NOMO-1 treated with DMSO at 0.1 percent for 48 hours (cell line): Measurements from ENCODE around the gene EVI5L.
"Not testable (repeated sequence)": the region's sequence is repeated elsewhere in the genome, so short reads cannot be mapped to it uniquely, and the experiment has no call there.

ENCODE experiments used
- DNase-seq: peaks from one replicate; lab custom pipeline; 2025; ENCODE audit not compliant: unreplicated experiment; lab: John Stamatoyannopoulos, UW

The EVI5L gene

GRCh38 chr19:7829561-7830271 is at the start of gene EVI5L:
TSS of gene EVI5L (plus strand) at chr19:7830218. CDS start at chr19:7846543, 16,325 bp downstream.
- DNase-seq, result peak; percentile 100

- no peak for DNase-seq
Observed at GRCh38 chr19:7781157-7781556, 48.9 kb upstream of the EVI5L start.

GRCh38 chr19:7783991-7784423 is 46.0 kb upstream of the EVI5L start:
- peak; percentile 82 for DNase-seq

- DNase-seq, result no peak
Observed at GRCh38 chr19:7784856-7785255, 45.2 kb upstream of the EVI5L start.

- no peak for DNase-seq
Observed at GRCh38 chr19:7787141-7787540, 42.9 kb upstream of the EVI5L start.

GRCh38 chr19:7787602-7788177 is 42.3 kb upstream of the EVI5L start:
- DNase-seq, result no peak

- DNase-seq, result no peak
Observed at GRCh38 chr19:7788178-7788932, 41.7 kb upstream of the EVI5L start.

GRCh38 chr19:7788933-7789323 is 41.1 kb upstream of the EVI5L start:
- DNase-seq, result no peak

GRCh38 chr19:7789447-7789846 is 40.6 kb upstream of the EVI5L start:
- DNase-seq, result no peak

GRCh38 chr19:7790416-7790815 is 39.6 kb upstream of the EVI5L start:
- no peak for DNase-seq

- no peak for DNase-seq
Observed at GRCh38 chr19:7792281-7792680, 37.7 kb upstream of the EVI5L start.

GRCh38 chr19:7792701-7793100 is 37.3 kb upstream of the EVI5L start:
- DNase-seq, result not testable (repeated sequence)

- no peak for DNase-seq
Observed at GRCh38 chr19:7793493-7793892, 36.5 kb upstream of the EVI5L start.

GRCh38 chr19:7795555-7796161 is 34.4 kb upstream of the EVI5L start:
- DNase-seq, result no peak

- DNase-seq, result peak; percentile 84
Observed at GRCh38 chr19:7799640-7800355, 30.2 kb upstream of the EVI5L start.

- DNase-seq, result no peak
Observed at GRCh38 chr19:7801020-7801570, 28.9 kb upstream of the EVI5L start.

- no peak for DNase-seq
Observed at GRCh38 chr19:7806234-7806633, 23.8 kb upstream of the EVI5L start.

GRCh38 chr19:7806876-7807275 is 23.1 kb upstream of the EVI5L start:
- DNase-seq, result no peak

GRCh38 chr19:7808108-7808507 is 21.9 kb upstream of the EVI5L start:
- DNase-seq, result no peak

GRCh38 chr19:7811989-7812388 is 18.0 kb upstream of the EVI5L start:
- DNase-seq, result no peak

GRCh38 chr19:7815325-7815724 is 14.7 kb upstream of the EVI5L start:
- no peak for DNase-seq
